Measurements from ENCODE around the gene NFKB1.

The NFKB1 gene

DNA sequence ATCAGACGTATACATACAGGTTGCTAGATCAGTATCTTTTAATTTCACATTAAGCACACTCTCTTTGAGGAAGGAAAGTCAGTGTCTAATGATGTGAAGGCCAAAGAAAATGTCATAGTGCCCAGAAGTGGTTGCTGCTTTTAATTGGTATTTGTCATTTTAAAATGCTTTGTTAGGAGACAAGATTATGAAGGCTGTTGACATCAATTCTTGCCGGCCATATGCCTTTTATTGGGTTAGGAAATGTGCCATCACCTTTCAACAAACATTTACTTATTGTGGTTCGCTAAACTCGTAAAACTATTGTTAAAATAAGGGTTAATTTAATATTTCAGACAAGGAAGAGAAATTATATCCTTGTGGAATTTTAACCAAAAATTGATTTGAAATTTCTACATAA is 32.2 kb downstream of the NFKB1 start:
- Histone ChIP-seq H3K4me3 (ENCODE audit: low read depth in 1 of 2, low read length in 2 of 2) (no peak overlapping the region), H3K9me3 (ENCODE audit: control insufficient read depth in 1 of 2, low read length in 2 of 2) (no peaks in the 10 kb centered on the region), H3K27ac (ENCODE audit: low read length) (no peak overlapping the region), H3K27me3 (ENCODE audit: low read depth, low read length) (no peaks in the 10 kb centered on the region), H3K4me1 (ENCODE audit: control insufficient read depth in 1 of 2, insufficient read depth in 2 of 2, low read length in 2 of 2) (no peaks in the 10 kb centered on the region), H3K36me3 (ENCODE audit: control insufficient read depth in 1 of 2, insufficient read depth in 2 of 2, low read length in 2 of 2) (peaks cover 5 to 7% of the 10 kb centered on the region in 2 donors)

DNA sequence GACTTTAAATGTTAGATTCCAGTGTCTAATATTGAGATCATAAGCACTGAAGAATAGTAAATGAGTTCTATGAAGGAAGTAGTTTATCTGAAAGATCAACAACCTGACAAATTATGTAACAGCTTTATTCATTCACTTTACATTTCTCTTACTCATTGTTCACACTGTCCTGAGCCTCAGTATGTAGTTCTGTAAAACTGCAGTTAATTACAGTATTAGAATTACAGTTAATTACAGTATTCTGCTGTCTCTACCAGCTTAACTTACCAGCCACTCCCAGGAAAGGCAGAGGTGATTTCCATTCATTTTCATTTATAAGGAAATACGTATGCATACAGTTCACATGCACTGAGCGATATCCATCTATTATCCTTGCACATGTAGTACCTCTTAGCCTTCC is 32.7 kb downstream of the NFKB1 start:
- H3K27ac ChIP-seq (ENCODE audit: low read length) = no peak overlapping the region
- no peaks in the 10 kb centered on the region for H3K4me1 ChIP-seq (ENCODE audit: control insufficient read depth in 1 of 2, insufficient read depth in 2 of 2, low read length in 2 of 2)
- no peak overlapping the region for H3K4me3 ChIP-seq (ENCODE audit: low read depth in 1 of 2, low read length in 2 of 2)

DNA sequence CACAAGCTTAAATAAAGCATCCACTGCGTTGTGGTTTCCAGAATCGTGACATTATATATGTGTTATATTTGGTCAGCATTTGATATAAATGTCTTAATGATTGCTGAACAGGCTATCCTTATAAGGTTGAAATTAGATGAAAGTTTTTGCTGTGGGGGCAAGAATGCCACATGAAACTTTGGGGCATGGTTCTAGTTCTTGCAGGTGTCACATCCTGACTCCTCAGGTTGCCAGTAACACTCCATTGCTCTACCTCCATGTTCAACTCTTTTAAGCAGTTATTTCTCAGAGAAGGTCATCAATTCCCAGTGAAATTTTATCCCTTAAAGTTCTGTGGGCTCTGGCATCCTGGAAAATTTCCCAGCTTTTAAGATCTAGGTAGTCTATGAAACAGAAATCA is 33.7 kb downstream of the NFKB1 start:
- Histone ChIP-seq H3K27ac (ENCODE audit: low read length) (no peak overlapping the region), H3K4me3 (ENCODE audit: low read depth in 1 of 2, low read length in 2 of 2) (no peak overlapping the region), H3K36me3 (ENCODE audit: control insufficient read depth in 1 of 2, insufficient read depth in 2 of 2, low read length in 2 of 2) (peaks cover 8 to 11% of the 10 kb centered on the region in 2 donors), H3K27me3 (ENCODE audit: low read depth, low read length) (no peaks in the 10 kb centered on the region), H3K4me1 (ENCODE audit: control insufficient read depth in 1 of 2, insufficient read depth in 2 of 2, low read length in 2 of 2) (no peaks in the 10 kb centered on the region), H3K9me3 (ENCODE audit: control insufficient read depth in 1 of 2, low read length in 2 of 2) (no peaks in the 10 kb centered on the region)

More for the DNA sequence above, 32.7 kb downstream of the NFKB1 start:
- H3K36me3 ChIP-seq (ENCODE audit: control insufficient read depth in 1 of 2, insufficient read depth in 2 of 2, low read length in 2 of 2) = peaks cover 3 to 7% of the 10 kb centered on the region in 2 donors
- no peaks in the 10 kb centered on the region for H3K27me3 ChIP-seq (ENCODE audit: low read depth, low read length)
- no peaks in the 10 kb centered on the region for H3K9me3 ChIP-seq (ENCODE audit: control insufficient read depth in 1 of 2, low read length in 2 of 2)

DNA sequence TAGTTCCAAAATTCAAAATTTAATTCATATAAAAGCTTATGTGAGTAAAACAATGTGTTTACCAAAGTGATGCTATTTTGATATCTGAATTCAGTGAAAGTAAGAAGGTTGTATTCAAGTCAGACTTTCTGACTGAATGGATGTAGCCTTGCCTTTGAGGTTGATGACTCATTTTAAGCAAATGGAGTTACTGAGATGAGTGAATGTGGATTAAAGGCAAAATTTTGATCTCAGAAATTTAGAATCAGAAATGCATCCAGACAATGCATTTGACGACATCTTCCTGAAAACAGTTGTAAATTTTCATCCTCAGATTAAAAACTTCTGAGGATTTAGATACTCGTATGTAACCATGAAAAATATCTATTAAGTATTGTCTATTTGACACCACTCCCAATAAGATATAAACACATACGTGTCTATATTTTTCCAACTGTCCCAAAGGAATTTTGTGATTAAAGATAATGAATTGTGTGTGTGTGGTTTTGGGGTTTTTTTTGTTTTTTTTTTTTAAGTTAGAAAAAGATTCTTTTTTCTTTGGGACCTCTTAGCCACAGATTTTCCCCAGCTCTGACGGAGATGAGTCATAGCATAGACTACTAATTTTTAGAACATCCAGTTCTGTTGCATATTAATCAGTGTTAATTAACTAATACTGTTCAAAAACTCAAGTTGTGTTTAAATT is 34.4 kb downstream of the NFKB1 start:
- Histone ChIP-seq H3K27me3 (ENCODE audit: low read depth, low read length) (no peaks in the 10 kb centered on the region), H3K9me3 (ENCODE audit: control insufficient read depth in 1 of 2, low read length in 2 of 2) (no peaks in the 10 kb centered on the region), H3K27ac (ENCODE audit: low read length) (no peak overlapping the region), H3K36me3 (ENCODE audit: control insufficient read depth in 1 of 2, insufficient read depth in 2 of 2, low read length in 2 of 2) (peaks cover 10 to 11% of the 10 kb centered on the region in 2 donors), H3K4me3 (ENCODE audit: low read depth in 1 of 2, low read length in 2 of 2) (no peak overlapping the region), H3K4me1 (ENCODE audit: control insufficient read depth in 1 of 2, insufficient read depth in 2 of 2, low read length in 2 of 2) (no peaks in the 10 kb centered on the region)

DNA sequence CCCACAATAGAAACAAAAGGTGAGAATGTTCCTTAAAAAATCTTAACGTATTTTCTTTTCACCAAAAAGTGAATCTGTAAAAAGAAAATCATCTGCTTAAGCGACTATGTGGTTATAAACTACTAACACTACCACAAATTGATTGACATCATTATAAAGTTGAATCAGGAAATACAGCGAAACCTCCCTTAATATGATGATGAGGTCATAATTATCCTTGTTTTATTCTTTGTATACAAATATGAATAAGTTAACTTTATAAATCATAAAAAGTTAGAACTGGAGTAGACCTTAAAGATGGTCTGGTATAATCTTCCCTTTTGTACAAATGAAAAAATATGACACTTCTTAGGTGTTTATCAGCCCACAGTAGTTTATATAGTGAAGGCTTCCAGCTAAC is 35.6 kb downstream of the NFKB1 start:
- Histone ChIP-seq H3K27me3 (ENCODE audit: low read depth, low read length) (no peaks in the 10 kb centered on the region), H3K9me3 (ENCODE audit: control insufficient read depth in 1 of 2, low read length in 2 of 2) (no peaks in the 10 kb centered on the region), H3K4me3 (ENCODE audit: low read depth in 1 of 2, low read length in 2 of 2) (no peak overlapping the region), H3K36me3 (ENCODE audit: control insufficient read depth in 1 of 2, insufficient read depth in 2 of 2, low read length in 2 of 2) (peaks cover 5 to 18% of the 10 kb centered on the region in 2 donors), H3K27ac (ENCODE audit: low read length) (no peak overlapping the region), H3K4me1 (ENCODE audit: control insufficient read depth in 1 of 2, insufficient read depth in 2 of 2, low read length in 2 of 2) (no peaks in the 10 kb centered on the region)

DNA sequence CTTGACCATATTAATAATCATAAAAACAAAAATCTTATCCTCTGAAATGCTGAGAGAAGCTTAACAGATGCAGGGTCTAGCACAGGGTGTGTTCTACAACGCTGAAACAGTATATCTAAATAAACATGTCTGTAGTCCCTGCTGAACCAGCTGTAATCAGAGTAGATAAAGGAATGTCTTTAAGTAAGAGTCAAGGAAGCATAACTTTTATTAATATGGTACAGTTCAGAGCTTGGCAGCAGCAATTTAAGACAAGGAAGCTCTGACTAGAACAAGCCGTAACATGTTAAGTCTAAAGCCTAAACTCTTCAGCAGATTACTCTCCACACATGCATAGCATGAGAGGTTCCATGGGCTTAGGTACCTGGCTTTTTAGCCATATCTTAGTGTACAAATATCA is 36.1 kb downstream of the NFKB1 start:
- no peaks in the 10 kb centered on the region for H3K9me3 ChIP-seq (ENCODE audit: control insufficient read depth in 1 of 2, low read length in 2 of 2)
- no peak overlapping the region for H3K4me3 ChIP-seq (ENCODE audit: low read depth in 1 of 2, low read length in 2 of 2)
- no peaks in the 10 kb centered on the region for H3K4me1 ChIP-seq (ENCODE audit: control insufficient read depth in 1 of 2, insufficient read depth in 2 of 2, low read length in 2 of 2)
- no peak overlapping the region for H3K27ac ChIP-seq (ENCODE audit: low read length)
- no peaks in the 10 kb centered on the region for H3K27me3 ChIP-seq (ENCODE audit: low read depth, low read length)
- H3K36me3 ChIP-seq (ENCODE audit: control insufficient read depth in 1 of 2, insufficient read depth in 2 of 2, low read length in 2 of 2) = peaks cover 5 to 19% of the 10 kb centered on the region in 2 donors

DNA sequence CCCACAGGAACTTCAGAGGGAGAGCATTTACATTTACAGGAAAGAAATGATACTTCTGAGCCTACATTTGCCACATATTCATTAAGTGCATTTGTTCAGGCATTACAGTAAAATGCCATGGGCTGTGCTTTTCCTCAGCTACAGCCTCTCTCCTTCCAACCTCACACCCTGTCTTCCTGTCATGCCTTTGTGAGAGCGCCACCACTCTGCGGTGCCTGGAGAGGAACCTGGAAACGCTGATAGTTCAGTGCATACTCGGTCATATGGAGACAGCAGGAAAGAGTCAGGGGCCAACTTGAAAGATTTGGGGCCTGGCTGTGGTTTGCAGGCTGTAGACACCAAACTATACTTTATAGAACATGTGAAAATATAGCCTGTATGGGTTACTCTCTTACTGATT is 40.5 kb downstream of the NFKB1 start:
- no peaks in the 10 kb centered on the region for H3K9me3 ChIP-seq (ENCODE audit: control insufficient read depth in 1 of 2, low read length in 2 of 2)
- peaks cover 11 to 19% of the 10 kb centered on the region in 2 donors for H3K36me3 ChIP-seq (ENCODE audit: control insufficient read depth in 1 of 2, insufficient read depth in 2 of 2, low read length in 2 of 2)

DNA sequence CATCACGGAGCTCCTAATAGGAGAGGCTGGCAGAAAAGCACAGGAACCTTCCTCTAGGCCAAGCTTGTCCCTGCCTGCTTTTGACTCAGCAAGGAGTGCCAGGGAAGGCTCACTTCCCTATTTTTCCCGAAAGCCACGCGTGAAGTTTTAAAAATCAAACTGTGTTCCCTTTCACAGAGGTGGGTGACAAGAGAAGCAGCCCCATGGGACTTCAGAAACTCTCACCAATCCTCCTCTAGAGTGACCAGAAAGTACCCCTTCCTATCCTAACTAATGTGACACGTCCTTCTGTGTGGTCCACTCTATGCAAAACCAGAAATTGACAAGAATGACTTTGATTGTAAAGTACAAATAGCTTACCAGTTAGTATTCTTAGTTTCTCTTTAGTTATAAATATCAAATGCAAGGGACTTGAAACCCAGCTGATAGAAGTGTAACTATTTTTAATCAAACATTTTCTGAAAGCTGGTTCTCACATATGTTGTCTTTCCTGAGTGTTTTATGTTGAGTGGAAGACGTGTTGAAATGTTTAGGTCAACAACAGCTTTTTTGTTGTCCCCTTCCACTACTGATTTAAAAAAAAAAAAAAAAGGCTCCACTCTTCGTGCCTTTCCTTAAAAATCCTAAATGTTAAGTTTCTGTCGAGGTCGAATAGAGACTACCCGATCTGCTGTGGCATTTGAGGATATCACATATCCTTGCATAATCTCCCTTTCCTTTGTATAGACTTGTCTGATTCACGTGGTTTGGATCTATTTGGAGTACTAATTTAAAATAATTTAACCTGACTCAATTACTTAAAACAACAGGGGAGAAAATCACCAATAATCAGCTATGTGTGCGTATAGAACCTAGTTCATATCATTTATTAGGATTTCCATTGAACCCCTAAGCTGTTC is 42.1 kb downstream of the NFKB1 start:
- no peaks in the 10 kb centered on the region for H3K9me3 ChIP-seq (ENCODE audit: control insufficient read depth in 1 of 2, low read length in 2 of 2)
- no peaks in the 10 kb centered on the region for H3K4me1 ChIP-seq (ENCODE audit: control insufficient read depth in 1 of 2, insufficient read depth in 2 of 2, low read length in 2 of 2)
- no peak overlapping the region for H3K4me3 ChIP-seq (ENCODE audit: low read depth in 1 of 2, low read length in 2 of 2)
- no peaks in the 10 kb centered on the region for H3K27me3 ChIP-seq (ENCODE audit: low read depth, low read length)
- H3K36me3 ChIP-seq (ENCODE audit: control insufficient read depth in 1 of 2, insufficient read depth in 2 of 2, low read length in 2 of 2) = peaks cover 11 to 19% of the 10 kb centered on the region in 2 donors
- no peak overlapping the region for H3K27ac ChIP-seq (ENCODE audit: low read length)

More for the DNA sequence above, 40.5 kb downstream of the NFKB1 start:
- Histone ChIP-seq H3K27me3 (ENCODE audit: low read depth, low read length) (no peaks in the 10 kb centered on the region), H3K4me1 (ENCODE audit: control insufficient read depth in 1 of 2, insufficient read depth in 2 of 2, low read length in 2 of 2) (no peaks in the 10 kb centered on the region), H3K4me3 (ENCODE audit: low read depth in 1 of 2, low read length in 2 of 2) (no peak overlapping the region), H3K27ac (ENCODE audit: low read length) (no peak overlapping the region)

DNA sequence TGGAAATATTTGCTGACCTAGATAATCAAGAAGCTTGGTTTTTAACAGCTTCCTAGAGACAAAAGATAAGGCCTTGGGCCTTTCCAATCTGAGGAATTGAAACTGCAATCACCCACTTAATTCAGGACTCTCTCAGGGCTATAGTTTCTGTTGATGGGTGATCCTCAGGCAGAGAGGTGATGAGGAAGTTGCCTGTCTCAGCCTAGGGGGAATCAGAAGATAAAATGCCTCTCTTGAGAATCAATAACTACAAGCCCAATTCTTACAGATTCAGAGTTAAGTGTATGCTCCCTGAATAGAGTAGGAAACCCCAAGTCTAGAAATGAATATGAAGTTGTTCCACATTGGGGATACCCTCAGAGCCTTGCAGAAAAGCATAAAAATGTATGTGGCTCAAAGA is 45.5 kb downstream of the NFKB1 start:
- H3K9me3 ChIP-seq (ENCODE audit: control insufficient read depth in 1 of 2, low read length in 2 of 2) = no peaks in the 10 kb centered on the region
- peaks cover 2 to 6% of the 10 kb centered on the region in 2 donors for H3K36me3 ChIP-seq (ENCODE audit: control insufficient read depth in 1 of 2, insufficient read depth in 2 of 2, low read length in 2 of 2)
- no peak overlapping the region for H3K27ac ChIP-seq (ENCODE audit: low read length)
- no peaks in the 10 kb centered on the region for H3K27me3 ChIP-seq (ENCODE audit: low read depth, low read length)
- no peaks in the 10 kb centered on the region for H3K4me1 ChIP-seq (ENCODE audit: control insufficient read depth in 1 of 2, insufficient read depth in 2 of 2, low read length in 2 of 2)
- H3K4me3 ChIP-seq (ENCODE audit: low read depth in 1 of 2, low read length in 2 of 2) = no peak overlapping the region

DNA sequence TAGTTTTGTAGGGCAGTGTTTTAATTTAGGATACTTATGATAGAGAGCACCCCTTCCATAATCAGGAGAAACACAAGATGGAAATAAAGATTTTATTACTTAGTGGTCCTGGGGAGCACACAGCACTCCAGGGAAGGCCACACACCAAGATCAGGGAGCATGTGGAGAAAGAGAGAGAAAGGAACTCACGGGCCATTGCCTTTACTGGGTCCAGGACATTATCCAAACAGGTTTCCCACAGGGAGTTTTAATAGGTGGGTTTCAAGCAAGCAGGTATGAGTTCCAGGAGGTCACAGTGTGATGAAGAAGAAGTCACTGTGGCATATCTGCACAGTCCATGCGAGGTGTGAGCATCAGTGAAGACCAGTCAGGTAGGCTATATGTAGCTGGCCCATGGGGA is 46.8 kb downstream of the NFKB1 start:
- peaks cover 0 to 6% of the 10 kb centered on the region in 2 donors for H3K36me3 ChIP-seq (ENCODE audit: control insufficient read depth in 1 of 2, insufficient read depth in 2 of 2, low read length in 2 of 2)
- no peak overlapping the region for H3K4me3 ChIP-seq (ENCODE audit: low read depth in 1 of 2, low read length in 2 of 2)
- no peak overlapping the region for H3K27ac ChIP-seq (ENCODE audit: low read length)
- no peaks in the 10 kb centered on the region for H3K9me3 ChIP-seq (ENCODE audit: control insufficient read depth in 1 of 2, low read length in 2 of 2)
- no peaks in the 10 kb centered on the region for H3K27me3 ChIP-seq (ENCODE audit: low read depth, low read length)
- peaks cover 0 to 9% of the 10 kb centered on the region in 2 donors for H3K4me1 ChIP-seq (ENCODE audit: control insufficient read depth in 1 of 2, insufficient read depth in 2 of 2, low read length in 2 of 2)

DNA sequence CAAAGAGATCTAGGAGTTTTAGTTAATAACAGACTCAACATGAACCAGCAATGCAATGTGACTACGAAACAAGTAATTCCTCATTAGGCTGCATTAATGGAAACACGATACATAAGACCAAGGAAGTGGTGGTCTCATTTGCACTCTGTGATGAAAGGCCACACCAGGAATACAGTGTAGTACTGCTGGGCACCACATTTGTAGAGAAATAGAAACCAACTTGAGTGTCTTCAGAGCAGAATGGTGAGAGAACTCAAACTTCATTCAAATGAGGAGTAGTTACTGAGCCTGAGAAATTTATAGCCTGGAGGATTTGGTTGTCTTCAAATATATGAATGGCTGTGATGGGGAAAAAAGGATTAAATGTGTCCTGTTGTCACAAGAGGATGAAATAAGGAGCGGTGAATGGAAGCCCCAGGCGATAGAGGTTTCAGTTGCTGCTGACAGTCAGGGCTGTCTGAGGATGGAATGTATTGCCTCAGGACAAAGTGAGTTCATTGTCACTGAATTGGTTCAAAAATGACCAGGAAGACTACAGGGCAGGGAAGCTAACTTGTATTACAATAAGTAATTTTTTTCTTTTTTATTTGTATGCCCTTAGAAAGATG is 50.9 kb downstream of the NFKB1 start:
- H3K27ac ChIP-seq (ENCODE audit: low read length) = no peak overlapping the region
- peaks cover 0 to 23% of the 10 kb centered on the region in 2 donors for H3K4me1 ChIP-seq (ENCODE audit: control insufficient read depth in 1 of 2, insufficient read depth in 2 of 2, low read length in 2 of 2)
- no peaks in the 10 kb centered on the region for H3K27me3 ChIP-seq (ENCODE audit: low read depth, low read length)
- no peaks in the 10 kb centered on the region for H3K9me3 ChIP-seq (ENCODE audit: control insufficient read depth in 1 of 2, low read length in 2 of 2)
- H3K36me3 ChIP-seq (ENCODE audit: control insufficient read depth in 1 of 2, insufficient read depth in 2 of 2, low read length in 2 of 2) = no peaks in the 10 kb centered on the region
- H3K4me3 ChIP-seq (ENCODE audit: low read depth in 1 of 2, low read length in 2 of 2) = no peak overlapping the region
